SHP77 treated with DMSO at 0.1 percent for 48 hours (cell line): ENCODE results near the gene NDE1.
"Not testable (repeated sequence)": the region's sequence is repeated elsewhere in the genome, so short reads cannot be mapped to it uniquely, and the experiment has no call there.

Experiments used
- DNase-seq: peaks from one replicate; lab custom pipeline; 2025; lab: John Stamatoyannopoulos, UW

Gene NDE1

DNA sequence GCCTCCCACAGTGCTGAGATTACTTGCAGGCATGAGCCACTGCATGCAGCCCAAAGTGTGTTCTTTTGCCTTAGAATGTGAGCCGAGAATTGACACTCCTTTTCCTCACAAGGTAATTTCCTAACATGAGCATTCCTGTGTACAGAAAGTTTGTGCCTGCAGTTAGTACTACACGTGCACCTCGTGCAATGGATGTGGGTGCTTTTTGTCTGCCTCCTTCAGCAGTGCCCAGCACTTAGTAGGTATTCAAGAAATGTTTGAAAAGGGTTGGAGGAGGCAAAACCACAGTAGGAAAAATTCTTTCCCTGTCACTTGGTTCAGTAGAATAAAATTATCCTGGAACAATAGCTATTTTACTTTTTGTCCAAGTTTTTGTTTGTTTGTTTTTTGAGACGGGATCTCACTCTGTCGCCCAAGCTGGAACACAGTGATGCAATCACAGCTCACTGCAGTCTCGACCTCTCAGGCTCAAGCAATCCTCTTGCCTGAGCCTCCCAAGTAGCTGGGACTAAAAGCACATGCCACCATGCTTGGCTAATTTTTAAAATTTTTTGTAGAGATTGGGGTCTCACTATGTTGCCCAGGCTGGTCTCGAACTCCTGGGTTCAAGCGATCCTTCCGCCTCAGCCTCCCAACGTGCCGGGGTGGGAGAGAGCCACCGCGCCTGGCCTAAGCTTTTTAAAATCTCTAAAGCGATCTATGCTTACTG, 2.4 kb downstream of the NDE1 start:
- no peak for DNase-seq

DNA sequence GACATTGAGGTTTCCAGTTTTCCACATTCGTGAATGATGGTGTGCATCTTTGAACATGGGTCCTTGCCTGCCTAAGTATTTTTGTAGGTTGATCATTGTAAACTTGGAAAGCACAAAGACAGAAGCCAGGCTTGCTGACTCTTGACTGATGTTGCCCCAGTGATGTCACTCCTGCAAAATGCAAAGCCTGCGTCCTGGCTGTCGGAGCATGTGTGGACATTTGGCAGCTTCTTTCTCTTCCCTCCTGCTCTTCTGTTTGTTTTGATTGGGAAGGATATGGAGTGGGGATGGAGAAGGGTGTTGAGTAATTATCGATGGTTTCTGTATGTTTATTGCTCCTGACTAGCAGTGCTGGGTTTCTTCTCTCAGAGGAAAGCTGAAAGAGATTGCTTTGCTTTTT, 3.2 kb downstream of the NDE1 start:
- DNase-seq = no peak

DNA sequence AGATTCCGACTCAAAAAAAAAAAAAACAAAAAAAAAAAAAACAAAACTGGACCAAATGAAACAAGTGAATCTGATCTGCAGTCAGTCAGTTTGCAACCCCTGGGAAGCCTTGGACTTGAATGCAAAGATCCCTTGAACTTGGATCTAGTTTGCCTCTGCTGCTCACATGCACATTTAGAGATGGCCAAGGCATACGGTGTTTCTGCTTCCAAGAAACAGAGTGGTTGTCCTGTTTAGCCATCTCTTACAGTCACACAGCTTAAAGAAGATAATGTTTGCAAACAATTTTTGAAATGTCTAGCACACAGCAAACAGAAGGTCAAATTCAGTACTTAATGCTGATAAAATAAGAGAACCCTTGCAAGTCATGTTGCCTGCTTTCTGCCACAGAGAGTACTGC, 4.5 kb downstream of the NDE1 start:
- no peak for DNase-seq

DNA sequence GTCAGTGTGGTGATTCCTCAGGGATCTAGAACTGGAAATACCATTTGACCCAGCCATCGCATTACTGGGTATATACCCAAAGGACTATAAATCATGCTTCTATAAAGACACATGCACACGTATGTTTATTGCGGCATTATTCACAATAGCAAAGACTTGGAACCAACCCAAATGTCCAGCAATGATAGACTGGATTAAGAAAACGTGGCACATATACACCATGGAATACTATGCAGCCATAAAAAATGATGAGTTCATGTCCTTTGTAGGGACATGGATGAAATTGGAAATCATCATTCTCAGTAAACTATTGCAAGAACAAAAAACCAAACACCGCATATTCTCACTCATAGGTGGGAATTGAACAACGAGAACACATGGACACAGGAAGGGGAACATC, 5.5 kb downstream of the NDE1 start:
- not testable (repeated sequence) for DNase-seq

DNA sequence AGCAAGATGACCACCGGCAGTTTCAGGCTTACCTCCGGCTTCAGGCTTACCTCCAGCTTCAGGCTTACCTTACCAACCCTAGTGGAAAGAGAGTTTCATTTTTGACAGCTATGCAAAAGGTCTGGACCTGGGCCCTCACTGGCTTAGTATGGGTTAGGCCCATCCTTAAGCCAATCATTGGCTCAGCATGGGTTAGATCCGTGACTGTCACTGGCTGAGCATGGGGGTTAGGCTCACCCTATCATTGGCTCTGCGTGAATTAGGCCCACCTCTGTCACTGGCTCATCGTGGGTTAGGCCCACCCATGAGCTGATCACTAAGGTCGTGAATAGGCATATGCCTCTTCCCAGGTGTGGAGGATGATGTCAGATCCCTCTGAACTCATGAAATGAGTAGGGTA, 8.1 kb downstream of the NDE1 start:
- no peak for DNase-seq

DNA sequence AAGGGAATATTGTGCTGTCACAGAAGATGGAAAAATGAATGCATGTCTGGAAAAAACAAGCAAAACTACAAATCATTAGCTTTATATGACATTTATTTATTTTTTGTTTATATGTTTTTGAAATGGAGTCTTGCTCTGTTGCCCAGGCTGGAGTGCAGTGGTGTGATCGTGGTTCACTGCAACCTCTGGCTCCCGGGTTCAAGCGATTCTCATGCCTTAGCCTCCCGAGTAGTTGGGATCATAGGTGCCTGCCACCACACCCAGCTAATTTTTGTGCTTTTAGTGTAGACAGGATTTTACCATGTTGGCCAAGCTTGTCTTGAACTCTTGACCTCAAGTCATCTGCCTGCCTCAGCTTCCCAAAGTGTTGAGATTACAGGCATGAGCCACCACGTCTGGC, 8.5 kb downstream of the NDE1 start:
- no peak for DNase-seq

DNA sequence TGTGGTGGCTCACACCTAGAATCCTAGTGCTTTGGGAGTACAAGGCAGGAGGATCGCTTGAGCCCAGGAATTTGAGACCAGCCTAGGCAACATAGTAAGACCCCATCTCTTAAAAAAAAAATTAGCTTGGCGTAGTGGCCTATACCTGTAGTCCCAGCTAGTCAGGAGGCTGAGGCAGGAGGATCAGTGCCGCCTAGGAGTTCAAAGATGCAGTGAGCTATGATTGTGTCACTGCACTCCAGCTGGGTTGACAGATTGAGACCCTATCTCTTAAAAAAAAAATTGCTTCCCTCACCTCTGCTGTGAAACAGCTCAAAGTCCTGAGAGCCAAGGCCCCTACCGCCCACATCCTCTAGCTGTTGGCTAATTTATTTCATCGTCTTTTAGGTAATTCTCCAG, 10.2 kb downstream of the NDE1 start:
- no peak for DNase-seq

DNA sequence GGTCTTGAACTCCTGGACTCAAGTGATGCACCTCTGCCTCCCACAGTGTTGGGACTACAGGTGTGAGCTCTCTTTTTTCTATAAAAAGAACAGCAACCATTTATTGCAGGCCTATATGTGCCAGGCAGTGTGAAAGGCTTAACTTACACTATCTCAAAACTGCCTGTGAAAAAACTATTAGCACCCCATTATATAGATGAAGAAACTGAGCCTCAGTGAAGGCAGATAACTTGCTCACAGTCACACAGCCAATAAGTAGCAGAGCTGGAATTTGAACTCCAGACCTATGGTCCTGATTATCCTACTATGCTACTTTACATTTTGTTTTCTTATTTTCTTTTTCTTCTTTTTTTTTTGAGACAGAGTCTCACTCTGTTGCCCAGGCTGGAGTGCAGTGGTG, 15.1 kb downstream of the NDE1 start:
- no peak for DNase-seq

DNA sequence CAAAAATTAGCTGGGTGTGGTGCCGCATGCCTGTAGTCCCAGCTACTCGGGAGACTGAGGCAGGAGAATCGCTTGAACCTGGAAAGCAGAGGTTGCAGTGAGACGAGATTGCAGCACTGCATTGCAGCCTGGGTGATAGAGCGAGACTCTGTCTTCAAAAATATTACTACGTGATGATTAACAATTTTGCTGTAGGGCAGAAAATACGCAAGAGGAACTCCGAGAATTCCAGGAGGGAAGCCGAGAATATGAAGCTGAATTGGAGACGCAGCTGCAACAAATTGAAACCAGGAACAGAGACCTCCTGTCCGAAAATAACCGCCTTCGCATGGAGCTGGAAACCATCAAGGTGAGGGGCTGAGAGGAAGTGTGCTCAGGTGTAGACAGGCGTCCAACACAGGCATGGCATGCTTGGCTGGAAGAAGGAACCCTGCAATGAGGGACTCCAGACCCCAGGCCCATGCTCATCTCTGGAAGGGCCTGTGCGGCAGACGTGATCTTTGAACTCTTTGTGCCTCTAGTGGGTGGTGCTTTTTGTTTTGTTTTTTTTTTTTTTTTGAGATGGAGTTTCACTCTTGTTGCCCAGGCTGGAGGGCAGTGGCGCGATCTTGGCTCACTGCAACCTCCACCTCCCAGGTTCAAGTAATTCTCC, 17.2 kb downstream of the NDE1 start:
- DNase-seq = no peak

DNA sequence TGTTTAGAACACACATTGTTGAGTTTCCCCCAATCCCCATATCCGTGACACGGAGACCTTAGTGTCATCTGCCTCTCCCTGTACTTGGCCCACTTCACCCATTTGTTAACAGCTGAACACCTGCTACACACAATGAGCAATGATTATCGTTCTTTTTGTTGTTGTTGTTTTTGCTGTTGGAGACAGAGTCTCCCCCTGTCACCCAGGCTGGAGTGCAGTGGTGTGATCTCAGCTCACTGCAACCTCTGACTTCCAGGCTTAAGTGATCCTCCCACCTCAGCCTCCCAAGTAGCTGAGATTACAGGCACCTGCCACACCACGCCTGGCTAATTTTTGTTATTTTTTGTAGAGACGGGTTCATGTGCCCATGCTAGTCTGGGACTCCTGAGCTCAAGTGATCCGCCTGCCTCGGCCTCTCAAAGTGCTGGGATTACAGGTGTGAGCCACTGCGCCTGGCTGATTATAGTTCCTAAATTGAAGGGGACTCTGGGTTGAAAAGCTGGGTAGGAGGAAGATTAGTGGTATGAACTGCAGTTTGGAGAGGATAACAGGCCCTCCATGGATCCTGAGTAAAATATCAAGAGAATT, 21.6 kb downstream of the NDE1 start:
- no peak for DNase-seq

DNA sequence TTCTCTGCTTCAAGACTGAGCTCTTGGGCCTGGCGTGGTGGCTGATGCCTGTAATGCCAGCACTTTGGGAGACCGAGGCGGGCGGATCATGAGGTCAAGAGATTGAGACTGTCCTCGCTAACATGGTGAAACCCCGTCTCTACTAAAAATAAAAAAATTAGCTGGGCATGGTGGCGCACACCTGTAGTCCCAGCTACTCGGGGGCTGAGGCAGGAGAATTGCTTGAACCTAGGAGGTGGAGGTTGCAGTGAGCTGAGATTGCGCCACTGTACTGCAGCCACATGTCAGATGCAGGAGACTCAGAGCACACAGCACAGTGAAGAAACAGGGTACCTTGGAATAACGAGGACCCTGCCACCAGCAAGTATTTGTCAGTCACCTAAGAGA, 22.1 kb downstream of the NDE1 start:
- not testable (repeated sequence) for DNase-seq

DNA sequence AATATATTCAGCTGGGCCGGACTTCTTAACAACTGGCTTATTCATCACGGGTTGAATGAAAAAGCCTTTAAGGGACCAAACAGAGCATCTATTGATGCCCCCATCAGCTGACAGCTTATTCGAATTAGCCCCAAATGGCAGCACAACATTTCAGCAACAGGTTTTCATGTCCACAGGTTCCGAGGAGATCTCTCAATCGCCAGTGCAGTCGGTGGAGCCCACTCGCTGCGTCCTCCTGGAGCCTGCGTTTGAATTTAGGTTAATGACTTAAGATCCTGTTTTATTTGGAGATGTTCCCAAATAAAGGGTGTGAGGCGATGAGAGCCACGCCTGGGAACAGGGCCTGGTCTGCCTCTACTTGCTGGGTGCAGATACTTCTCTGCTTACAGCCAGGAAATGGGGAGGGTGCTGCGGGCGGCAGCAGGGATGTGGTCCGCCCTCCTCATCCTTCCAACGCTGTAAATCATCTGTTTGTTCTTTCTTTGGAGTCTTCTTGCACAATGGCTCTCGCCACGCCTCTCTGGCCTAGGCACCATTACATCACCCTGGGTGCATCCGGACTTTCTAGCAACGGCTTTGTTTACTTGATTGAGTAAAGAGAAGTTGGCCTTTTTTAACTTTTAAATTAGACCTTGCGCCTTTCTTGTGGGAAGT, 22.6 kb downstream of the NDE1 start:
- DNase-seq = peak; percentile 72

DNA sequence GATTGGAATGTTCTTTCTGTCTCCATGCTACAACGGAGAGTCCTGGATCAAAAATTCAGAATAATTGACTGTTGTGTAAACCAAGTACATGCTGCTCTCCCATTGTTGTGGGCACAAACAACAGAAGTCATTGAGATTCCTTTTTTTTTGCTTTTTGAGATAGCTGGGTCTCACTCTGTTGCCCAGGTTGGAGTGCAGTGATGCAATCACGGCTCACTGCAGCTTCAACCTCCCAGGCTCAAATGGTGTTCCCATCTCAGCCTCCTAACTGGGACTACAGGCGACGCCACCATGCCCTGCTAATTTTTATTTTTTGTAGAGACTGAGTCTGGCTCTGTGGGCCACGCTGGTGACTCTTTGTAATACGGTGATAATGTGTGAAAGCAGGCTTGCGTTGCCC, 24.5 kb downstream of the NDE1 start:
- DNase-seq = no peak

DNA sequence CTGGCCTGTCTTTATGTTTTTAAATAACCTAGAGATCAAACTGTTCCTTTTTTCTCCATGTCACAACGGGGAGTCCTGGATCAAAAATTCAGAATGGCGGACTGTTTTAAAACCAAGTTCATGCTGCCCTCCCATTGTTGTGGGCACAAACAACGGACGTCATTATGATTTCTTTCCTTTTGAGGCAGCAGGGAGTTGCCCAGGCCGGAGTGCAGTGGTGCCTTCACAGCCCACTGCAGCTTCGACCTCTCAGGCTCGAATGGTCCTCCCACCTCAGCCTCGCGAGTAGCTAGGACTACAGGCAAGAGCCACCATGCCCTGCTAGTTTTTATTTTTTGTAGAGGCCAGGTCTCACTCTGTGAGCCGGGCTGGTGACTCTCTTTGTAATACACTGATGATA, 26.5 kb downstream of the NDE1 start:
- no peak for DNase-seq

DNA sequence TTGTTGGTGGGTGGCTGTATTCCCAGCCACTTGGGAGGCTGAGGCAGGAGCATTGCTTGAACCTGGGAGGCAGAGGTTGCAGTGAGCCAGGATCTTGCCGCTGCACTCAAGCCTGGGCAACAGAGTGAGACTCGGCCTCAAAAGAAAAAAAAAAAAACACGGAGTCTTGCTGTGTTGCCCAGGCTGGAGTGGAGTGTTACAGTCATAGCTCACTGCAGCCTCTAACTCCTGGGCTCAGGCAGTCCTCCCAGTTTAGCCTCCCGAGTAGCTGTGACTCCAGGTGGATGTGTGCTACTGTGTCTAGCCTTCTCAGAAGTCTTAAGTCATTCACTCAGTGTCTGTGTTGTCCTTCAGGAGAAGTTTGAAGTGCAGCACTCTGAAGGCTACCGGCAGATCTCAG, 27.4 kb downstream of the NDE1 start:
- DNase-seq = no peak

DNA sequence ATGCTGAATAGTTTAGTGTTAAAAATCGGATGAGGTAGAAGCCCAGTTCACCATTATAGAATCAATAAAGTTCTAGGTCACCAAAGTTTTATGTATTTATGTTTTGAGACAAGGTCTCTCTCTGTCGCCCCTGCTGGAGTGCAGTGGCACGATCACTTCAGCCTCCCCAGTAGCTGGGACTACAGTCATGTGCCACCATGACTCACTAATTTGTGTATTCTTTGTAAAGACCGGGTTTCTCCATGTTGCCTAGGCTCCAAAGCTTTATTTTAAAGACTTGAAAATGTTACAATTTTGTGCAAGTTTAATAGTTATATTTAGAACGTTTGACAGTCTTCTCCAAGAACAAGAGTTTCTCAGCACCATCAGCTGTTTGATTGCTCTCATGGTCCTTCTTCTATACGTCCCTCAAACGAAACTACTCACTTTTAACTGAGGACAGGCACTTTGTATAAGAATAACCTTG, 32.1 kb downstream of the NDE1 start:
- DNase-seq = no peak

DNA sequence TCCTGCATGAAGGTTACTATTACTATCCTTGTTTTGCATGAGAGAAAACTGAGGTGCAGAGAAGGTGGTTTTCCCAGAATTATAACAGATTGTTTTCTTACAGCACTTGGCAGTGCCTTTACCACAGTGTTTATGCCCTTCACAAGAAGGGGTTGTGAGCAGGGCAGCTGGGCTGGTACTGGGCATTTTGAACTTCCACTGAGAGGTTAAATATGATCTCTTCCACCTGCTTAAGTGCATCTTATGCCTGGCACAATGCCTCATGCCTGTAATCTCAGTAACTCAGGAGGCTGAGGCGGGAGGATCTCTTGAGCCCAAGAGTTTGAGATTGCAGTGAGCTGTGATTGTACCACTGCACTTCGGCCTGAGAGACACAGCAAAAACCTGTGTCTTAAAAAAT, 36.2 kb downstream of the NDE1 start:
- no peak for DNase-seq

DNA sequence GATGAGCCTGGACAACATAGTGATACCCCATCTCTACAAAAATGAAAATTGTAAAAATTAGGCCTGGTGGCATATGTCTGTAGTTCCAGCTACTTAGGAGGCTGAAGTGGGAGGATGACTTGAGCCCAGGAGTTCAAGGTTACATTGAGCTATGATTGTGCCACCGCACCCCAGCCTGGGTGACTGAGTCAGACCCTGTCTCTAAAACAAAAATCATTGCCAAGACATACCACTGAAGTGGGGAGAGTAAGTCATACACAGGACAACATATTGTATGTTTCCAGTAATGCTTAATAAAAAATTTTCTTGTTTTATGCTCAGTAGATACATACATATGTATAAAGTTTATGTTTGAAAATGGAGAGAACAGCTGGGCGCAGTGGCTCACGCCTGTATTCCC, 39.2 kb downstream of the NDE1 start:
- DNase-seq = no peak

DNA sequence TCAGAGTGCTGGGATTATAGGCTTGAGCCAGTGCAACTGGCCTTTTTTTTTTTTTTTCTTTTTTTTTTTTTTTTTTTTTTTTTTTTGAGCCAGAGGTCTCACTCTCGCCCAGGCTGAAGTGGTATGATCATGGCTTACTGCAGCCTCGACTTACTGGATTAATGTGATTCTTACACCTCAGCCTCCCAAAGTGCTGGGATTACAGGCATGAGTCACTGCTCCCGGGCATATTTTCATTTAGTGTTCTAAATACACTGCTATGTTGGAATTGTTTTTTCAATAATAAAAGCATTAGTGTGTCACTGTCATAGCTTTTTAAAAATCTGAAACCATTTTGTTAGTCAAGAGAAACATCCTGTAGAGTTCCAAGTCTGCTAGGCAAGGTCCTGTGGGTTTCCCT, 40.3 kb downstream of the NDE1 start:
- DNase-seq = no peak

DNA sequence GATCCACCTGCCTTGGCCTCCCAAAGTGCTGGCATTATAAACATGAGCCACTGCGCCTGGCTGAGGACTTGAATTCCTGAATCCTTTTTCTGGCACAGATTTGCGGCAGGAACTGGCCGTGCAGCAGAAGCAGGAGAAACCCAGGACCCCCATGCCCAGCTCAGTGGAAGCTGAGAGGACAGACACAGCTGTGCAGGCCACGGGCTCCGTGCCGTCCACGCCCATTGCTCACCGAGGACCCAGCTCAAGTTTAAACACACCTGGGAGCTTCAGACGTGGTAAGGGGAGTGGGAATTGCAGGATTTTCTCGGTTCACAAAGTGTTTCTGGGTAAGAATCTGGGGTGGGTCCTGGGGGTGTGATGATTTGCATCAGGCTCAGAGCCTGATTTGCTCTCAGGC, 41.0 kb downstream of the NDE1 start:
- DNase-seq = no peak

DNA sequence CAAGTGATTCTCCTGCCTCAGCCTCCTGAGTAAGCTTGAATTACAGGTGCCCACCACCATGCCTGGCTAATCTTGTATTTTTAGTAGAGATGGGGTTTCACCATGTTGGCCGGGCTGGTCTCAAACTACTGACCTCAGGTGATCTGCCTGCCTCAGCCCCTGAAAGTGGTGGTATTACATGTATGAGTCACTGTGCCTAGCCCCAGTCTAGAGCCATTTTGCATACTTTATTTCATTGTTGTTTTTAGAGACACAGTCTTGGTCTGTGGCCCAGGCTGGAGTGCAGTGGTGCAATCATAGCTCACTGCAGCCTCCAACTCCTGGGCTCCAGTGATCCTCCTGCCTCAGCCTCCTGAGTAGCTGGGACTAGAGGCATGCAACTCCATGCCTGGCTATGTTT, 42.5 kb downstream of the NDE1 start:
- DNase-seq = not testable (repeated sequence)

DNA sequence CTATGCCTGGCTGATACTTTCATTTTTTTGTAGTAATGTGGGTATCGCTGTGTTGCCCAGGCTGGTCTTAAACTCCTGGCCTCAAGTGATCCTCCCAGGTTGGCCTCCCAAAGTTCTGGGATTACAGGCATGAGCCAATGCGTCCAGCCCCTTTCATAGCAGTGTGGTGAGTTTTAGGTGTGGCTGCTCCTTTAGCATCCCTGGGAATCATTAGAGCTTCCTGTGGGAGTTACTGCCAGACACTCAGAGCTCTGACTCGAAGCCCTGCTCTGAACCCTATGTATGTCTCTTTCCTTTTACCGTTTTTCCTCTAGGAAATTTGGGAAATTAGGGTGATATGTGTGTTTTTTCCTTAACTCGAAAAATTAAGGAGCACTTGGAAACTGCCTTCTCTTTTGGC, 44.5 kb downstream of the NDE1 start:
- DNase-seq = no peak

DNA sequence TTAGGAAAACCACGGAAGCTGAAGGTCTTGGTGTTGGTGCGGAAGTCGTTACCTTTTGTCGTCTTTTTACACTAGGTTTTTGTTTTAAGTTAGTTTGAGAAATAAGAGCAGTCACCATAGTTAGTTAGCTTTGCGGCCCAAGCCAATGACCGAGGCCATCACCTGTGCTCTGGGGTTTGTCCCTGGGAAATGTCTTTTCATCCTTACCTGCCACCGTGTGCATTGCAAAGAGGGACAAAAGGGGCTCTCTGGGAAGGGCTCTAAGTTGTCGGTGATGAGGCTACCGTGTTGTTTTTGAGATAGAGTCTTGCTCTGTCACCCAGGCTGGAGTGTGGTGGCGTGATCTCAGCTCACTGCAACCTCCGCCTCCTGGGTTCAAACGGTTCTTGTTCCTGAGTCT, 49.8 kb downstream of the NDE1 start:
- no peak for DNase-seq
